Panc1 (cell line): Measurements from ENCODE around the gene CLPTM1L.

Source experiments
- REST ChIP-seq, 2 experiments: IDR thresholded peaks; 2 replicates each; pipeline ENCODE4 v1.6.1; 2011 to 2012; ENCODE audit warnings: low read depth in 2 of 2, control low read depth in 1 of 2, low read length in 1 of 2, mild to moderate bottlenecking in 1 of 2, moderate library complexity in 1 of 2; ENCODE audit not compliant: insufficient read depth in 1 of 2
- TF ChIP-seq, protein P1 (sequence below): fragments of 450-650 bp; IDR thresholded peaks from 2 replicates; pipeline ENCODE4 v1.5.1; 2017; ENCODE audit warnings: mild to moderate bottlenecking

DNA sequence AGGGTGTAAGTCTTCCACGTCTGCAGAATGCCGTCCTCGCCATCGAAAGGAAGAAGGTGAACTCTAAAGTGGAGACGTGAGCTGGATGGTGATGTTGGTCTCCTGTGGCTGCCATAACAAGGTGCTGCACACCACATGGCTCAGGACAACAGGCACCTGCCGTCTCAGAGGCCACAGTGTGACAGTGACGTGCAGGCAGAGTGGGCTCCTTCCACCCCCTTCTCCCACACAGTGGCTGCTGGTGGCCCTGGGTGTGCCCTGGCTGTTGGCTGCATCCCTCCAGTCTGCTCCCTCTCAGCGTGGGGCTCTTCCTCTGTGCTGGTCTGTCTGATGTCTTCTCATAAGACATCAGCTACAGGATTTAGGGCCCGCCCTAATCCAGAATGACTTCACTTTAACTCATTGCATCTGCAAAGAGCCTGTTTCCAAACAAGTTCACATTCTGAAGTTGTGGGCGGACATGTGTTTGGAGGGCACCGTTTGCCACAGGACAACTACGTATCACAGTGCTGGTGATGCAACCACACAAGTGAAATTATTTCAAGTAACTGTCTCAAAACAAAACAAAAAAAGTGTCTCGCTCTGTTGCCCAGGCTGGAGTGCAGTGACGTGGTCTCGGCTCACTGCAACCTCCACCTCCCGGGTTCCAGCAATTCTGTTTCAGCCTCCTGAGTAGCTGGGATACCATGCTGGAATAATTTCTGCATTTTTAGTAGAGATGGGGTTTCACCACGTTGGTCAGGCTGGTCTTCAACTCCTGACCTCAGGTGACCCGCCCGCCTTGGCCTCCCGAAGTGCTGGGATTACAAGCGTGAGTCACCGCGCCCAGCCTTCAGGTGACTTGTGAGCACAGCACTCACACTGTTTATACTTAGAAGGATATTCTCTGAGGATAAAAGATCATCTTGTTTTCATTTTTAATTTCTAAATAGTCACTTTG is 31.2 kb upstream of the CLPTM1L start:
- TF ChIP-seq, protein P1, sequence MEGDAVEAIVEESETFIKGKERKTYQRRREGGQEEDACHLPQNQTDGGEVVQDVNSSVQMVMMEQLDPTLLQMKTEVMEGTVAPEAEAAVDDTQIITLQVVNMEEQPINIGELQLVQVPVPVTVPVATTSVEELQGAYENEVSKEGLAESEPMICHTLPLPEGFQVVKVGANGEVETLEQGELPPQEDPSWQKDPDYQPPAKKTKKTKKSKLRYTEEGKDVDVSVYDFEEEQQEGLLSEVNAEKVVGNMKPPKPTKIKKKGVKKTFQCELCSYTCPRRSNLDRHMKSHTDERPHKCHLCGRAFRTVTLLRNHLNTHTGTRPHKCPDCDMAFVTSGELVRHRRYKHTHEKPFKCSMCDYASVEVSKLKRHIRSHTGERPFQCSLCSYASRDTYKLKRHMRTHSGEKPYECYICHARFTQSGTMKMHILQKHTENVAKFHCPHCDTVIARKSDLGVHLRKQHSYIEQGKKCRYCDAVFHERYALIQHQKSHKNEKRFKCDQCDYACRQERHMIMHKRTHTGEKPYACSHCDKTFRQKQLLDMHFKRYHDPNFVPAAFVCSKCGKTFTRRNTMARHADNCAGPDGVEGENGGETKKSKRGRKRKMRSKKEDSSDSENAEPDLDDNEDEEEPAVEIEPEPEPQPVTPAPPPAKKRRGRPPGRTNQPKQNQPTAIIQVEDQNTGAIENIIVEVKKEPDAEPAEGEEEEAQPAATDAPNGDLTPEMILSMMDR: no peak
- TF ChIP-seq REST (IDR thresholded peaks at IDR 0.05; ENCODE audit: insufficient read depth in 1 of 2, low read depth in 2 of 2, low read length in 1 of 2): no peak
